H9 (cell line): ENCODE results near the gene R3HDM2. TPM values are rescaled to one million over a fixed set of nuclear protein-coding genes. Genes with fewer than 3 reads are reported as not detected.

Experiments
- DNase-seq: peaks from one replicate; pipeline ENCODE4 v3.0.0-alpha.2; 2017
- H2AFZ ChIP-seq: one replicate; pipeline ENCODE4 v1.6.1; 2013; ENCODE audit warnings: mild to moderate bottlenecking, low read length, control low read depth, moderate library complexity
- H2AK5ac ChIP-seq: 2 replicates; pipeline ENCODE4 v1.6.1; 2013; ENCODE audit warnings: low read length, control low read depth, mixed read lengths; ENCODE audit not compliant: insufficient read length
- H2BK120ac ChIP-seq: one replicate; pipeline ENCODE4 v1.6.1; 2013; ENCODE audit warnings: low read depth, mild to moderate bottlenecking, low read length, control low read depth, inconsistent platforms; ENCODE audit not compliant: poor library complexity, severe bottlenecking
- H2BK12ac ChIP-seq: 2 replicates; pipeline ENCODE4 v1.6.1; 2013; ENCODE audit warnings: low read length, control low read depth, mixed read lengths, low read depth; ENCODE audit not compliant: insufficient read length
- H2BK15ac ChIP-seq: 2 replicates; pipeline ENCODE4 v1.6.1; 2013; ENCODE audit warnings: low read depth, low read length, control low read depth
- H2BK20ac ChIP-seq: one replicate; pipeline ENCODE4 v1.6.1; 2013; ENCODE audit warnings: low read depth, mild to moderate bottlenecking, low read length, control low read depth, inconsistent platforms; ENCODE audit not compliant: poor library complexity, severe bottlenecking
- H2BK5ac ChIP-seq: 2 replicates; pipeline ENCODE4 v1.6.1; 2013; ENCODE audit warnings: low read length, control low read depth, mixed read lengths; ENCODE audit not compliant: insufficient read length
- H3K14ac ChIP-seq: 2 replicates; pipeline ENCODE4 v1.6.1; 2013; ENCODE audit warnings: low read length, control low read depth; ENCODE audit not compliant: insufficient read depth
- H3K18ac ChIP-seq: 2 replicates; pipeline ENCODE4 v1.6.1; 2013; ENCODE audit warnings: low read depth, mild to moderate bottlenecking, mixed read lengths, low read length, control low read depth; ENCODE audit not compliant: insufficient read length
- H3K23ac ChIP-seq: 2 replicates; pipeline ENCODE4 v1.6.1; 2013; ENCODE audit warnings: low read length, control low read depth, mixed read lengths, low read depth; ENCODE audit not compliant: insufficient read length
- H3K23me2 ChIP-seq: 2 replicates; pipeline ENCODE4 v1.6.1; 2013; ENCODE audit warnings: low read depth, mild to moderate bottlenecking, mixed read lengths, low read length, control low read depth; ENCODE audit not compliant: insufficient read length, poor library complexity, severe bottlenecking
- H3K27ac ChIP-seq: 2 replicates; pipeline ENCODE4 v1.5.1; 2013; ENCODE audit warnings: low read length, control low read depth, mixed read lengths, low read depth; ENCODE audit not compliant: insufficient read length
- H3K27me3 ChIP-seq: 2 replicates; pipeline ENCODE4 v1.6.1; 2013; ENCODE audit warnings: low read length, control low read depth, inconsistent platforms; ENCODE audit not compliant: insufficient read depth
- H3K4ac ChIP-seq: 2 replicates; pipeline ENCODE4 v1.6.1; 2013; ENCODE audit warnings: low read depth, mild to moderate bottlenecking, control low read depth, inconsistent platforms, low read length, moderate library complexity
- H3K4me1 ChIP-seq: 2 replicates; pipeline ENCODE4 v1.6.1; 2013; ENCODE audit warnings: low read length, control low read depth, inconsistent platforms; ENCODE audit not compliant: insufficient read depth
- H3K4me2 ChIP-seq: 2 replicates; pipeline ENCODE4 v1.6.1; 2013; ENCODE audit warnings: low read length, control low read depth, mixed read lengths; ENCODE audit not compliant: insufficient read length, insufficient read depth
- H3K56ac ChIP-seq: 2 replicates; pipeline ENCODE4 v1.6.1; 2013; ENCODE audit warnings: low read depth, mild to moderate bottlenecking, mixed read lengths, low read length, control low read depth; ENCODE audit not compliant: insufficient read length
- H3K79me1 ChIP-seq: 2 replicates; pipeline ENCODE4 v1.6.1; 2013; ENCODE audit warnings: low read depth, mild to moderate bottlenecking, moderate library complexity, low read length, control low read depth, inconsistent platforms; ENCODE audit not compliant: insufficient read depth, poor library complexity, severe bottlenecking
- H3K79me2 ChIP-seq: 2 replicates; pipeline ENCODE4 v1.6.1; 2013; ENCODE audit warnings: low read length, control low read depth, inconsistent platforms; ENCODE audit not compliant: insufficient read depth
- H3K9ac ChIP-seq: 2 replicates; pipeline ENCODE4 v1.6.1; 2013; ENCODE audit warnings: low read length, control low read depth, mixed read lengths; ENCODE audit not compliant: insufficient read length; ENCODE audit errors: extremely low read depth
- H3K9me3 ChIP-seq: one replicate; pipeline ENCODE4 v1.6.1; 2013; ENCODE audit warnings: low read depth, low read length, inconsistent platforms; ENCODE audit not compliant: control insufficient read depth
- H3T11ph ChIP-seq: one replicate; pipeline ENCODE4 v1.6.1; 2013; ENCODE audit warnings: mild to moderate bottlenecking, low read length, control low read depth, inconsistent platforms
- H4K20me1 ChIP-seq: one replicate; pipeline ENCODE4 v1.6.1; 2013; ENCODE audit not compliant: control insufficient read depth, insufficient read length, insufficient read depth
- H4K5ac ChIP-seq: 2 replicates; pipeline ENCODE4 v1.6.1; 2013; ENCODE audit warnings: low read depth, mild to moderate bottlenecking, mixed read lengths, low read length, control low read depth; ENCODE audit not compliant: insufficient read length
- H4K8ac ChIP-seq: replicated peaks from 2 replicates; pipeline ENCODE4 v1.6.1; 2013; ENCODE audit warnings: low read length, control low read depth, mixed read lengths, low read depth; ENCODE audit not compliant: insufficient read length
- H4K91ac ChIP-seq: 2 replicates; pipeline ENCODE4 v1.6.1; 2013; ENCODE audit warnings: low read depth, mild to moderate bottlenecking, moderate library complexity, mixed read lengths, low read length, control low read depth; ENCODE audit not compliant: insufficient read length
- H3K27ac Mint-ChIP-seq, 3 experiments: 2 replicates in 2 of 3; 3 replicates in 1 of 3; pipeline ENCODE4 v1.8.0; 2020 to 2021; ENCODE audit warnings: mixed read lengths in 3 of 3, mild to moderate bottlenecking in 1 of 3, moderate library complexity in 1 of 3
- H3K27me3 Mint-ChIP-seq: 2 replicates; pipeline ENCODE4 v1.8.0; 2021; ENCODE audit warnings: low read depth, mild to moderate bottlenecking, moderate library complexity, mixed read lengths
- H3K36me3 Mint-ChIP-seq, 3 experiments: 2 replicates in 2 of 3; 3 replicates in 1 of 3; pipeline ENCODE4 v1.8.0; 2020 to 2021; ENCODE audit warnings: low read depth in 3 of 3, mixed read lengths in 3 of 3; ENCODE audit not compliant: insufficient read depth in 1 of 3
- H3K4me1 Mint-ChIP-seq, 2 experiments: 2 replicates each; pipeline ENCODE4 v1.8.0; 2020; ENCODE audit warnings: mixed read lengths in 2 of 2
- H3K4me3 Mint-ChIP-seq, 2 experiments: 2 replicates in 1 of 2; 3 replicates in 1 of 2; pipeline ENCODE4 v1.8.0; 2020 to 2021; ENCODE audit warnings: mild to moderate bottlenecking in 2 of 2, mixed read lengths in 2 of 2, moderate library complexity in 1 of 2
- H3K9me3 Mint-ChIP-seq, 2 experiments: 2 replicates in 1 of 2; 3 replicates in 1 of 2; pipeline ENCODE4 v1.8.0; 2020; ENCODE audit warnings: mild to moderate bottlenecking in 2 of 2, mixed read lengths in 2 of 2, moderate library complexity in 1 of 2
- CTCF ChIP-seq: fragments of 200-600 bp; sonication (generic); conservative IDR thresholded peaks from 3 replicates; pipeline ENCODE4 v1.8.0; 2021; ENCODE audit warnings: antibody characterized with exemption, mild to moderate bottlenecking
- WGBS: extraction: QIAGEN DNeasy Blood & Tissue Kit; methylation state at CpG from one replicate; pipeline ENCODE4 v1.1.7; 2013; ENCODE audit warnings: missing lambda C conversion rate, low lambda C conversion rate, mixed read lengths; ENCODE audit not compliant: insufficient read length; ENCODE audit errors: extremely low coverage; 5-methylcytosine and 5-hydroxymethylcytosine counted together
- total RNA-seq: library from RNA; stranded (reverse); gene quantifications from 2 replicates; pipeline ENCODE4 v1.2.1, GENCODE V29; 2021

R3HDM2 gene
- total RNA-seq, 1 experiment from 2014 or later = 43.9 TPM

DNA sequence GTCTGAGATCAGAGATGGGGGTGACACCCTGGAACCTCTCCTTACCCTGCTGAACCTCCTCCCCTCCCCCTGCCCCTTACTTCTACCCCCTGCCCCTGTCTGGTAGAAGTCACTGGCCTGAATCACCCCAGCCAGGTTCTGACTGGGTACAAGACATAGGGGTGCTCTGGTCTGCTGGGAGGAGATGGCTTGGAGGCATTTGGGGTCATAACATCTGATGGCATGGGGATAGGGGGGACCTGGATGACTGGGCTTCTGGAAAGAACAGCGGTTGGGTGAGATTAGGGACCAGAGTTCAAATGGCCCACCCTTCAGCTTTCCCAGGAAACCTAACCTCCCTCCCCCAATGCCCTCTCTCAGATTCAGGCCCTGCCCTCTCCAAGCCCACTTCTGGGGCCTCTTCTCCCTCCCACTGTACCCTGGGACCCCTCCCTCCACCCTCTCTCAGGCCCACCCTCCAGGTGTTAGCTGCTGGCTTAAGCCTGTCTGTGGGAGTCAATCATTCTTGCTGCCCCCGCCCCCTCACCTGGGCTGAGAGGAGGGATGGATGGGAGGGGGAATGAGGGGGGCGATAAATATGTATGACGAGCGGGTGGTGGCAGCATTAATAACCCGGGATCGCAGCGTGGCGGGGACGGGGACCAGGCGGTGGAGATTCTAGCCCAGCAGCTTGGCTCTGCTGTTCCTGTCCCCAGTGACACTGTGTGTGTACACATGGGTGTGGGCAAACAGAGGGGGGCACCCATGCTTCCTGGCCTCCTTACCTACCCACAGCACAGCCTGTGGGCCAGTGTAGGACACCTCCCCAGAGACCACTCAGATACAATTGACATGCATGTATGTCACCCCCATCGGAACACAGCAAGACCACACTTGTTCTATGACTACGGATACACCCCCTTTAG is 208.3 kb downstream of the R3HDM2 start:
- Histone ChIP-seq H2BK120ac (no peak overlapping the region), H3K56ac (no peak overlapping the region), H3K23ac (no peak overlapping the region), H3T11ph (no peak overlapping the region), H3K9me3 (no peaks in the 10 kb centered on the region), H2AK5ac (no peak overlapping the region), H3K23me2 (peaks cover 18% of the 10 kb centered on the region), H2BK12ac (no peak overlapping the region), H4K8ac (no peak overlapping the region), H3K27me3 (peaks cover 73% of the 10 kb centered on the region), H3K79me1 (no peaks in the 10 kb centered on the region), H2BK5ac (no peak overlapping the region), H3K79me2 (no peaks in the 10 kb centered on the region), H3K9ac (no peak overlapping the region), H4K91ac (no peak overlapping the region), H2AFZ (no peak overlapping the region), H3K14ac (no peak overlapping the region), H2BK15ac (no peak overlapping the region), H3K4me1 (no peaks in the 10 kb centered on the region; the same call in 1 of the 2 replicates), H3K4ac (no peak overlapping the region), H3K18ac (no peak overlapping the region), H3K27ac (no peak overlapping the region), H4K20me1 (peaks cover 2% of the 10 kb centered on the region), H3K4me2 (no peak overlapping the region), H4K5ac (no peak overlapping the region), H2BK20ac (no peak overlapping the region)
- H3K9me3 Mint-ChIP-seq = peaks cover 0 to 5% of the 10 kb centered on the region in 2 experiments; a peak in 3 of 5 replicates
- no peak overlapping the region for H3K27ac Mint-ChIP-seq
- no CpG with 5 or more reads among the region's 13 CpGs for WGBS
- peak overlapping the region in 1 of 2 experiments; percentile 70; a peak in 2 of 5 replicates for H3K4me3 Mint-ChIP-seq
- DNase-seq = no peak
- peaks cover 98% of the 10 kb centered on the region for H3K27me3 Mint-ChIP-seq
- TF ChIP-seq CTCF = no peak
- H3K4me1 Mint-ChIP-seq = peaks cover 58 to 72% of the 10 kb centered on the region in 2 experiments
- no peaks in the 10 kb centered on the region; a peak in 2 of 7 replicates for H3K36me3 Mint-ChIP-seq
